ENCODE results near the gene EIF4B. TPM values are rescaled to one million over a fixed set of nuclear protein-coding genes. Genes with fewer than 3 reads are reported as not detected.

The EIF4B gene
- polyA plus RNA-seq, 1 donor (not counting 4 experiments of a cell fraction or from before 2014, with no cell fraction given): 422 TPM

DNA sequence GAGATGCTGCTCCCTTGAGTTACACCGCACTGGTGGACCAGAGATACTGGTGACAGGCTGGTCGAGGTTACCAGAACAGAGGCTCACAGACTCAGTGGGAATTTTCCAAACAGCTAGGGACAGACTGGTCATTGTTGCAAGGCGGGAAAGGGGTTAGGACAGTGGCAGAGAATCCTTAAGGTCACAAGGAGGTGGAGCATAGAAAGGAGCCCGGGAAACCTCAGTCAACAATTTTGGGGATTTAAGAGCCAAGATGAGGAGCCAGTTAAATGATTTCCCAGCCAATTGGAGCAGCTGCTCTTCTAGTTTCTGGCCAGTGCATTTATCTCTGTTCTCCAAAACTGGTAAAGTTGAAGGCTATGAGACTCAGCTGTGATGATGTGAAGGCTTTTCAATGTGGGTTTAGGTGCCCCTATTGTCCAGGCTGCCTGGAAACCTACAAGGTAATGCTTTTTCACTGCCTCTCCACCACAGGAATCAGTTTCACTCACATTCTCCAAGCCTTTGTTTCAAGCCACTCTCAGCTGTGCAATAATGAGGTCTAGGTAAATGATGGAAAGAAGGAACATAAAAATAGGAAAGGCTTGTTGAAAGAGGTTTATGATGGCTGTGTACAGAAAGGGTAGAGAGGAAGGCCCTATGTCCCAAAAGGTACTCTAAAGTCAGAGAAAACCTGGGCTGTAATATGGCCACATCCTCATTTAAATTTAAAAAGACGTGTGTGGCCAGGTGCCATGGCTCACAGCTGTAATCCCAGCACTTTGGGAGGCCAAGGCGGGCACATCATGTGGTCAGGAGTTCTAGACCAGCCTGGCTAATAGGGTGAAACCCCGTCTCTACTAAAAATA, 36.6 kb downstream of the EIF4B start:
- Histone ChIP-seq H3K4me1 (ENCODE audit: control insufficient read depth, extremely low read depth, insufficient read depth, low read length) (peaks cover 16% of the 10 kb centered on the region), H3K27me3 (ENCODE audit: control insufficient read depth, extremely low read depth, insufficient read depth, low read length) (no peaks in the 10 kb centered on the region), H3K79me2 (ENCODE audit: control insufficient read depth, insufficient read depth, low read length) (no peaks in the 10 kb centered on the region), H3K27ac (ENCODE audit: control insufficient read depth, insufficient read depth, low read length) (no peak overlapping the region), H3K9me3 (ENCODE audit: control insufficient read depth, low read depth, low read length) (no peaks in the 10 kb centered on the region), H2AFZ (ENCODE audit: control insufficient read depth, low read length) (no peak overlapping the region), H4K20me1 (ENCODE audit: control insufficient read depth, extremely low read depth, insufficient read depth, low read length) (peaks cover 6% of the 10 kb centered on the region), H3K9me1 (ENCODE audit: control insufficient read depth, extremely low read depth, insufficient read depth, low read length) (peaks cover 2% of the 10 kb centered on the region), H3K9ac (ENCODE audit: control insufficient read depth, extremely low read depth, insufficient read depth, low read length) (no peak overlapping the region), H3K4me2 (ENCODE audit: control insufficient read depth, extremely low read depth, insufficient read depth, low read depth, low read length) (no peak overlapping the region), H3K4me3 (ENCODE audit: control insufficient read depth in 2 of 3, extremely low read depth in 1 of 3, insufficient read depth in 2 of 3, low read depth in 1 of 3, low read length in 3 of 3) (no peak overlapping the region), H3K36me3 (ENCODE audit: control insufficient read depth in 2 of 2, extremely low read depth in 1 of 2, insufficient read depth in 2 of 2, low read length in 2 of 2) (peaks cover 11 to 15% of the 10 kb centered on the region in 2 experiments)
- dilution Hi-C loops (cut with MboI; ENCODE audit: extremely low pct_ligation_motif_present, low sequenced_read_pairs): no loop called here
- DNase-seq (ENCODE audit: low read depth, low spot score) (no peak), FAIRE-seq (no peak)
- TF ChIP-seq, protein P1, sequence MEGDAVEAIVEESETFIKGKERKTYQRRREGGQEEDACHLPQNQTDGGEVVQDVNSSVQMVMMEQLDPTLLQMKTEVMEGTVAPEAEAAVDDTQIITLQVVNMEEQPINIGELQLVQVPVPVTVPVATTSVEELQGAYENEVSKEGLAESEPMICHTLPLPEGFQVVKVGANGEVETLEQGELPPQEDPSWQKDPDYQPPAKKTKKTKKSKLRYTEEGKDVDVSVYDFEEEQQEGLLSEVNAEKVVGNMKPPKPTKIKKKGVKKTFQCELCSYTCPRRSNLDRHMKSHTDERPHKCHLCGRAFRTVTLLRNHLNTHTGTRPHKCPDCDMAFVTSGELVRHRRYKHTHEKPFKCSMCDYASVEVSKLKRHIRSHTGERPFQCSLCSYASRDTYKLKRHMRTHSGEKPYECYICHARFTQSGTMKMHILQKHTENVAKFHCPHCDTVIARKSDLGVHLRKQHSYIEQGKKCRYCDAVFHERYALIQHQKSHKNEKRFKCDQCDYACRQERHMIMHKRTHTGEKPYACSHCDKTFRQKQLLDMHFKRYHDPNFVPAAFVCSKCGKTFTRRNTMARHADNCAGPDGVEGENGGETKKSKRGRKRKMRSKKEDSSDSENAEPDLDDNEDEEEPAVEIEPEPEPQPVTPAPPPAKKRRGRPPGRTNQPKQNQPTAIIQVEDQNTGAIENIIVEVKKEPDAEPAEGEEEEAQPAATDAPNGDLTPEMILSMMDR (optimal IDR thresholded peaks at IDR 0.05 in 1 of 3, IDR thresholded peaks at IDR 0.05 in 1 of 3, conservative IDR thresholded peaks at IDR 0.05 in 1 of 3; ENCODE audit: extremely low read depth in 1 of 3, insufficient read depth in 2 of 3, low read length in 3 of 3): no peak
- TF ChIP-seq EZH2 (IDR thresholded peaks at IDR 0.05; ENCODE audit: low read length): no peak

DNA sequence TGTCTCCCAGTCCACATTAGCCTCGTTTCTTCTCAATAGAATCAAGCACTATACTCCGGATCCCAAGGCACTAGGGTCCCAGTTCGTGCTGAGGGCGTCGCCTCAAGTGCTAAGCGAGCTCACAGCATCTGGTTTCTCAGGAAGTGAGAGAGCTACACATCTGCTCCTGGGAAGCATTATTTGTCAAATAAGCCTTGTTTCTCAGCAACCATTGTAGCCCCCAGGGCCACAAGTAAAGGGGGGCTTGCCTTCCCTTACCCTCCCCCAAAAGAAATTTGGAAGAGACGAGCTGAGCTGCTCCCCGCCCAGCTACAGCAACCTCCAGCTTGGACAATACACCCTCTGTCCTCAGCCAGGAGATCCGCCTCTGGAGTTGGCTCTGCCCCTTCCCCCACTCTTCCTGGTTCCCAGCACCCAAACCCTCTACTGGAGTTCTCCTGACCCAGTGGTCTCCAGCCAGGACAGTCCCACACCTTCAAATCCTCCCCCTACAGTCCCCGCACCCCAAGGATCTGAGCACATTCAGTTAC, 37.9 kb downstream of the EIF4B start:
- Histone ChIP-seq H3K4me3 (ENCODE audit: control insufficient read depth in 2 of 3, extremely low read depth in 1 of 3, insufficient read depth in 2 of 3, low read depth in 1 of 3, low read length in 3 of 3) (no peak overlapping the region), H3K4me2 (ENCODE audit: control insufficient read depth, extremely low read depth, insufficient read depth, low read depth, low read length) (no peak overlapping the region), H3K9me3 (ENCODE audit: control insufficient read depth, low read depth, low read length) (no peaks in the 10 kb centered on the region), H3K27ac (ENCODE audit: control insufficient read depth, insufficient read depth, low read length) (no peak overlapping the region), H3K79me2 (ENCODE audit: control insufficient read depth, insufficient read depth, low read length) (no peaks in the 10 kb centered on the region), H3K9ac (ENCODE audit: control insufficient read depth, extremely low read depth, insufficient read depth, low read length) (no peak overlapping the region), H4K20me1 (ENCODE audit: control insufficient read depth, extremely low read depth, insufficient read depth, low read length) (peaks cover 6% of the 10 kb centered on the region), H3K9me1 (ENCODE audit: control insufficient read depth, extremely low read depth, insufficient read depth, low read length) (peaks cover 2% of the 10 kb centered on the region), H3K27me3 (ENCODE audit: control insufficient read depth, extremely low read depth, insufficient read depth, low read length) (no peaks in the 10 kb centered on the region), H3K36me3 (ENCODE audit: control insufficient read depth in 2 of 2, extremely low read depth in 1 of 2, insufficient read depth in 2 of 2, low read length in 2 of 2) (peaks cover 4 to 8% of the 10 kb centered on the region in 2 experiments), H3K4me1 (ENCODE audit: control insufficient read depth, extremely low read depth, insufficient read depth, low read length) (peaks cover 27% of the 10 kb centered on the region), H2AFZ (ENCODE audit: control insufficient read depth, low read length) (no peak overlapping the region)
- DNase-seq (ENCODE audit: low read depth, low spot score) (no peak), FAIRE-seq (no peak)
- dilution Hi-C loops (cut with MboI; ENCODE audit: extremely low pct_ligation_motif_present, low sequenced_read_pairs): no loop called here
- no peak for TF ChIP-seq EZH2 (IDR thresholded peaks at IDR 0.05; ENCODE audit: low read length)
- TF ChIP-seq, protein P1 (optimal IDR thresholded peaks at IDR 0.05 in 1 of 3, IDR thresholded peaks at IDR 0.05 in 1 of 3, conservative IDR thresholded peaks at IDR 0.05 in 1 of 3; ENCODE audit: extremely low read depth in 1 of 3, insufficient read depth in 2 of 3, low read length in 3 of 3): no peak
